WTC11 (cell line): ENCODE results near the gene AP4M1. TPM values are rescaled to one million over a fixed set of nuclear protein-coding genes. Genes with fewer than 3 reads are reported as not detected.

Experiments
- ATAC-seq: fragments of 200-7000 bp; cut with Tn5 transposase; 2 replicates; pipeline ENCODE4 v1.10.0; 2021; ENCODE audit warnings: mild to moderate bottlenecking, moderate library complexity
- CTCF ChIA-PET: fragments of 300-600 bp; sonication (Branson Sonifier 250); formaldehyde crosslinking; loops from one replicate; lab custom pipeline; 2021; ENCODE audit warnings: antibody characterized with exemption; lab: Charles Lee
- POLR2A ChIA-PET: fragments of 350-600 bp; sonication (Branson Sonifier 250); formaldehyde crosslinking; loops from one replicate; lab custom pipeline; 2021; ENCODE audit warnings: antibody characterized with exemption; lab: Charles Lee
- DNase-seq: peaks from one replicate; pipeline ENCODE4 v3.0.0; 2021; ENCODE audit warnings: low spot score
- H3K27ac Mint-ChIP-seq: 2 replicates; pipeline ENCODE4 v1.8.0; 2021; ENCODE audit warnings: mixed read lengths
- H3K27me3 Mint-ChIP-seq: 2 replicates; pipeline ENCODE4 v1.8.0; 2021; ENCODE audit warnings: low read depth, mild to moderate bottlenecking, moderate library complexity, mixed read lengths
- H3K36me3 Mint-ChIP-seq: 2 replicates; pipeline ENCODE4 v1.8.0; 2021; ENCODE audit warnings: mixed read lengths
- H3K4me1 Mint-ChIP-seq: 2 replicates; pipeline ENCODE4 v1.8.0; 2022; ENCODE audit warnings: mixed read lengths
- H3K4me3 Mint-ChIP-seq: 2 replicates; pipeline ENCODE4 v1.8.0; 2021; ENCODE audit warnings: mild to moderate bottlenecking, moderate library complexity, mixed read lengths
- H3K9me3 Mint-ChIP-seq: 2 replicates; pipeline ENCODE4 v1.8.0; 2021; ENCODE audit warnings: mixed read lengths
- ESRRA ChIP-seq: sonication (generic); formaldehyde crosslinking; IDR thresholded peaks from 2 replicates; pipeline ENCODE4 v1.8.1; 2022; ENCODE audit warnings: mild to moderate bottlenecking, missing genetic modification reagents, borderline replicate concordance
- FOXK1 ChIP-seq: sonication (generic); formaldehyde crosslinking; IDR thresholded peaks from 2 replicates; pipeline ENCODE4 v1.8.0; 2022; ENCODE audit warnings: mild to moderate bottlenecking, moderate library complexity, missing genetic modification reagents
- MXD4 ChIP-seq: fragments of 250-450 bp; sonication (Bioruptor Pico); IDR thresholded peaks from 2 replicates; pipeline ENCODE4 v1.8.0; 2021; ENCODE audit warnings: mild to moderate bottlenecking, moderate library complexity, borderline replicate concordance
- NFATC4 ChIP-seq: fragments of 250-450 bp; sonication (Bioruptor Pico); IDR thresholded peaks from 2 replicates; pipeline ENCODE4 v1.9.0; 2021; ENCODE audit warnings: mild to moderate bottlenecking
- OVOL2 ChIP-seq: fragments of 250-450 bp; sonication (Bioruptor Pico); IDR thresholded peaks from 2 replicates; pipeline ENCODE4 v1.9.0; 2021; ENCODE audit warnings: mild to moderate bottlenecking, borderline replicate concordance
- ZNF219 ChIP-seq: sonication (generic); formaldehyde crosslinking; IDR thresholded peaks from 2 replicates; pipeline ENCODE4 v1.8.0; 2023; ENCODE audit warnings: missing genetic modification reagents, mild to moderate bottlenecking, borderline replicate concordance
- ZNF396 ChIP-seq: fragments of 250-450 bp; sonication (Bioruptor Pico); IDR thresholded peaks from 2 replicates; pipeline ENCODE4 v1.8.0; 2021; ENCODE audit warnings: mild to moderate bottlenecking, moderate library complexity, borderline replicate concordance
- ZNF416 ChIP-seq: fragments of 250-450 bp; sonication (Bioruptor Pico); IDR thresholded peaks from 2 replicates; pipeline ENCODE4 v1.9.0; 2021; ENCODE audit warnings: mild to moderate bottlenecking, inconsistent platforms
- total RNA-seq: library from RNA; stranded (reverse); gene quantifications from 3 replicates; pipeline ENCODE4 v1.2.3, GENCODE V29; 2021
- TF ChIP-seq, protein P1 (sequence below): sonication (generic); formaldehyde crosslinking; IDR thresholded peaks from 2 replicates; pipeline ENCODE4 v1.8.1; 2023; ENCODE audit warnings: mild to moderate bottlenecking, missing genetic modification reagents
- TF ChIP-seq, protein P2 (sequence below): sonication (generic); formaldehyde crosslinking; IDR thresholded peaks from 2 replicates; pipeline ENCODE4 v1.8.1; 2023; ENCODE audit warnings: mild to moderate bottlenecking, missing genetic modification reagents, borderline replicate concordance
- TF ChIP-seq, protein P3 (sequence below): fragments of 250-450 bp; sonication (Bioruptor Pico); IDR thresholded peaks from 2 replicates; pipeline ENCODE4 v1.9.0; 2021; ENCODE audit warnings: mild to moderate bottlenecking, borderline replicate concordance
- TF ChIP-seq, protein P4 (sequence below): fragments of 250-450 bp; sonication (Bioruptor Pico); IDR thresholded peaks from 2 replicates; pipeline ENCODE4 v2.1.2; 2022; ENCODE audit warnings: mild to moderate bottlenecking, moderate library complexity
- TF ChIP-seq, protein P5 (sequence below): fragments of 250-450 bp; sonication (Bioruptor Pico); IDR thresholded peaks from 2 replicates; pipeline ENCODE4 v1.9.0; 2021; ENCODE audit warnings: mild to moderate bottlenecking

The AP4M1 gene
- total RNA-seq, 1 experiment from 2014 or later, result 18.0 TPM

DNA sequence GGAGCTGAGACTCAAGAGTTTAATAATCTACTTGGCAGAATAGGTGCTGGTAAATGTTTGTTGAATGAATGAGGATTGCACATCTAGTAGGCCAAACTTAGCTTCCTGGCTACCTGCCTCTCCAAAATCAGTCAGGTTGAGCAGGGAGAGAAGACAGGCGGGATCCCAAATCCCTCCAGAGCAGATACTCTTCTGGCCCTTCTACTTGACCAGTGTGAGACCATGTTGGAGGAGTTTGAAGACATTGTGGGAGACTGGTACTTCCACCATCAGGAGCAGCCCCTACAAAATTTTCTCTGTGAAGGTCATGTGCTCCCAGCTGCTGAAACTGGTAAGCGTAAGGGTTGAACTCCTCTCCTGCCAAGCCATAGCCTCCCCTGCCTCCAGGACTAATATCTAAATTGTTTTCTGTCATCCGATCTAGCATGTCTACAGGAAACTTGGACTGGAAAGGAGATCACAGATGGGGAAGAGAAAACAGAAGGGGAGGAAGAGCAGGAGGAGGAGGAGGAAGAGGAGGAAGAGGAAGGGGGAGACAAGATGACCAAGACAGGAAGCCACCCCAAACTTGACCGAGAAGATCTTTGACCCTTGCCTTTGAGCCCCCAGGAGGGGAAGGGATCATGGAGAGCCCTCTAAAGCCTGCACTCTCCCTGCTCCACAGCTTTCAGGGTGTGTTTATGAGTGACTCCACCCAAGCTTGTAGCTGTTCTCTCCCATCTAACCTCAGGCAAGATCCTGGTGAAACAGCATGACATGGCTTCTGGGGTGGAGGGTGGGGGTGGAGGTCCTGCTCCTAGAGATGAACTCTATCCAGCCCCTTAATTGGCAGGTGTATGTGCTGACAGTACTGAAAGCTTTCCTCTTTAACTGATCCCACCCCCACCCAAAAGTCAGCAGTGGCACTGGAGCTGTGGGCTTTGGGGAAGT lies 23.1 kb downstream of the AP4M1 start:
- CTCF ChIA-PET, result interaction anchor here (2.1 kb wide), 1 partner anchor 23 kb away, joined by 5 read pairs; the partner anchor contains the start of gene AP4M1
- no peaks in the 10 kb centered on the region for H3K9me3 Mint-ChIP-seq
- TF ChIP-seq OVOL2 (CRISPR knock-in tag), result no peak
- TF ChIP-seq FOXK1, result no peak
- TF ChIP-seq, protein P1, sequence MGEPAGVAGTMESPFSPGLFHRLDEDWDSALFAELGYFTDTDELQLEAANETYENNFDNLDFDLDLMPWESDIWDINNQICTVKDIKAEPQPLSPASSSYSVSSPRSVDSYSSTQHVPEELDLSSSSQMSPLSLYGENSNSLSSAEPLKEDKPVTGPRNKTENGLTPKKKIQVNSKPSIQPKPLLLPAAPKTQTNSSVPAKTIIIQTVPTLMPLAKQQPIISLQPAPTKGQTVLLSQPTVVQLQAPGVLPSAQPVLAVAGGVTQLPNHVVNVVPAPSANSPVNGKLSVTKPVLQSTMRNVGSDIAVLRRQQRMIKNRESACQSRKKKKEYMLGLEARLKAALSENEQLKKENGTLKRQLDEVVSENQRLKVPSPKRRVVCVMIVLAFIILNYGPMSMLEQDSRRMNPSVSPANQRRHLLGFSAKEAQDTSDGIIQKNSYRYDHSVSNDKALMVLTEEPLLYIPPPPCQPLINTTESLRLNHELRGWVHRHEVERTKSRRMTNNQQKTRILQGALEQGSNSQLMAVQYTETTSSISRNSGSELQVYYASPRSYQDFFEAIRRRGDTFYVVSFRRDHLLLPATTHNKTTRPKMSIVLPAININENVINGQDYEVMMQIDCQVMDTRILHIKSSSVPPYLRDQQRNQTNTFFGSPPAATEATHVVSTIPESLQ, result no peak
- TF ChIP-seq, protein P2, sequence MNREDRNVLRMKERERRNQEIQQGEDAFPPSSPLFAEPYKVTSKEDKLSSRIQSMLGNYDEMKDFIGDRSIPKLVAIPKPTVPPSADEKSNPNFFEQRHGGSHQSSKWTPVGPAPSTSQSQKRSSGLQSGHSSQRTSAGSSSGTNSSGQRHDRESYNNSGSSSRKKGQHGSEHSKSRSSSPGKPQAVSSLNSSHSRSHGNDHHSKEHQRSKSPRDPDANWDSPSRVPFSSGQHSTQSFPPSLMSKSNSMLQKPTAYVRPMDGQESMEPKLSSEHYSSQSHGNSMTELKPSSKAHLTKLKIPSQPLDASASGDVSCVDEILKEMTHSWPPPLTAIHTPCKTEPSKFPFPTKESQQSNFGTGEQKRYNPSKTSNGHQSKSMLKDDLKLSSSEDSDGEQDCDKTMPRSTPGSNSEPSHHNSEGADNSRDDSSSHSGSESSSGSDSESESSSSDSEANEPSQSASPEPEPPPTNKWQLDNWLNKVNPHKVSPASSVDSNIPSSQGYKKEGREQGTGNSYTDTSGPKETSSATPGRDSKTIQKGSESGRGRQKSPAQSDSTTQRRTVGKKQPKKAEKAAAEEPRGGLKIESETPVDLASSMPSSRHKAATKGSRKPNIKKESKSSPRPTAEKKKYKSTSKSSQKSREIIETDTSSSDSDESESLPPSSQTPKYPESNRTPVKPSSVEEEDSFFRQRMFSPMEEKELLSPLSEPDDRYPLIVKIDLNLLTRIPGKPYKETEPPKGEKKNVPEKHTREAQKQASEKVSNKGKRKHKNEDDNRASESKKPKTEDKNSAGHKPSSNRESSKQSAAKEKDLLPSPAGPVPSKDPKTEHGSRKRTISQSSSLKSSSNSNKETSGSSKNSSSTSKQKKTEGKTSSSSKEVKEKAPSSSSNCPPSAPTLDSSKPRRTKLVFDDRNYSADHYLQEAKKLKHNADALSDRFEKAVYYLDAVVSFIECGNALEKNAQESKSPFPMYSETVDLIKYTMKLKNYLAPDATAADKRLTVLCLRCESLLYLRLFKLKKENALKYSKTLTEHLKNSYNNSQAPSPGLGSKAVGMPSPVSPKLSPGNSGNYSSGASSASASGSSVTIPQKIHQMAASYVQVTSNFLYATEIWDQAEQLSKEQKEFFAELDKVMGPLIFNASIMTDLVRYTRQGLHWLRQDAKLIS (CRISPR knock-in tag), result no peak
- no peak for TF ChIP-seq ESRRA
- TF ChIP-seq ZNF219 (CRISPR knock-in tag), result no peak
- TF ChIP-seq, protein P3, sequence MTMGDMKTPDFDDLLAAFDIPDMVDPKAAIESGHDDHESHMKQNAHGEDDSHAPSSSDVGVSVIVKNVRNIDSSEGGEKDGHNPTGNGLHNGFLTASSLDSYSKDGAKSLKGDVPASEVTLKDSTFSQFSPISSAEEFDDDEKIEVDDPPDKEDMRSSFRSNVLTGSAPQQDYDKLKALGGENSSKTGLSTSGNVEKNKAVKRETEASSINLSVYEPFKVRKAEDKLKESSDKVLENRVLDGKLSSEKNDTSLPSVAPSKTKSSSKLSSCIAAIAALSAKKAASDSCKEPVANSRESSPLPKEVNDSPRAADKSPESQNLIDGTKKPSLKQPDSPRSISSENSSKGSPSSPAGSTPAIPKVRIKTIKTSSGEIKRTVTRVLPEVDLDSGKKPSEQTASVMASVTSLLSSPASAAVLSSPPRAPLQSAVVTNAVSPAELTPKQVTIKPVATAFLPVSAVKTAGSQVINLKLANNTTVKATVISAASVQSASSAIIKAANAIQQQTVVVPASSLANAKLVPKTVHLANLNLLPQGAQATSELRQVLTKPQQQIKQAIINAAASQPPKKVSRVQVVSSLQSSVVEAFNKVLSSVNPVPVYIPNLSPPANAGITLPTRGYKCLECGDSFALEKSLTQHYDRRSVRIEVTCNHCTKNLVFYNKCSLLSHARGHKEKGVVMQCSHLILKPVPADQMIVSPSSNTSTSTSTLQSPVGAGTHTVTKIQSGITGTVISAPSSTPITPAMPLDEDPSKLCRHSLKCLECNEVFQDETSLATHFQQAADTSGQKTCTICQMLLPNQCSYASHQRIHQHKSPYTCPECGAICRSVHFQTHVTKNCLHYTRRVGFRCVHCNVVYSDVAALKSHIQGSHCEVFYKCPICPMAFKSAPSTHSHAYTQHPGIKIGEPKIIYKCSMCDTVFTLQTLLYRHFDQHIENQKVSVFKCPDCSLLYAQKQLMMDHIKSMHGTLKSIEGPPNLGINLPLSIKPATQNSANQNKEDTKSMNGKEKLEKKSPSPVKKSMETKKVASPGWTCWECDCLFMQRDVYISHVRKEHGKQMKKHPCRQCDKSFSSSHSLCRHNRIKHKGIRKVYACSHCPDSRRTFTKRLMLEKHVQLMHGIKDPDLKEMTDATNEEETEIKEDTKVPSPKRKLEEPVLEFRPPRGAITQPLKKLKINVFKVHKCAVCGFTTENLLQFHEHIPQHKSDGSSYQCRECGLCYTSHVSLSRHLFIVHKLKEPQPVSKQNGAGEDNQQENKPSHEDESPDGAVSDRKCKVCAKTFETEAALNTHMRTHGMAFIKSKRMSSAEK (CRISPR knock-in tag), result no peak
- TF ChIP-seq, protein P4, sequence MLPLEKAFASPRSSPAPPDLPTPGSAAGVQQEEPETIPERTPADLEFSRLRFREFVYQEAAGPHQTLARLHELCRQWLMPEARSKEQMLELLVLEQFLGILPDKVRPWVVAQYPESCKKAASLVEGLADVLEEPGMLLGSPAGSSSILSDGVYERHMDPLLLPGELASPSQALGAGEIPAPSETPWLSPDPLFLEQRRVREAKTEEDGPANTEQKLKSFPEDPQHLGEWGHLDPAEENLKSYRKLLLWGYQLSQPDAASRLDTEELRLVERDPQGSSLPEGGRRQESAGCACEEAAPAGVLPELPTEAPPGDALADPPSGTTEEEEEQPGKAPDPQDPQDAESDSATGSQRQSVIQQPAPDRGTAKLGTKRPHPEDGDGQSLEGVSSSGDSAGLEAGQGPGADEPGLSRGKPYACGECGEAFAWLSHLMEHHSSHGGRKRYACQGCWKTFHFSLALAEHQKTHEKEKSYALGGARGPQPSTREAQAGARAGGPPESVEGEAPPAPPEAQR (CRISPR knock-in tag), result no peak
- no peak for TF ChIP-seq ZNF396 (CRISPR knock-in tag)
- no peak for TF ChIP-seq NFATC4 (CRISPR knock-in tag)
- TF ChIP-seq, protein P5, sequence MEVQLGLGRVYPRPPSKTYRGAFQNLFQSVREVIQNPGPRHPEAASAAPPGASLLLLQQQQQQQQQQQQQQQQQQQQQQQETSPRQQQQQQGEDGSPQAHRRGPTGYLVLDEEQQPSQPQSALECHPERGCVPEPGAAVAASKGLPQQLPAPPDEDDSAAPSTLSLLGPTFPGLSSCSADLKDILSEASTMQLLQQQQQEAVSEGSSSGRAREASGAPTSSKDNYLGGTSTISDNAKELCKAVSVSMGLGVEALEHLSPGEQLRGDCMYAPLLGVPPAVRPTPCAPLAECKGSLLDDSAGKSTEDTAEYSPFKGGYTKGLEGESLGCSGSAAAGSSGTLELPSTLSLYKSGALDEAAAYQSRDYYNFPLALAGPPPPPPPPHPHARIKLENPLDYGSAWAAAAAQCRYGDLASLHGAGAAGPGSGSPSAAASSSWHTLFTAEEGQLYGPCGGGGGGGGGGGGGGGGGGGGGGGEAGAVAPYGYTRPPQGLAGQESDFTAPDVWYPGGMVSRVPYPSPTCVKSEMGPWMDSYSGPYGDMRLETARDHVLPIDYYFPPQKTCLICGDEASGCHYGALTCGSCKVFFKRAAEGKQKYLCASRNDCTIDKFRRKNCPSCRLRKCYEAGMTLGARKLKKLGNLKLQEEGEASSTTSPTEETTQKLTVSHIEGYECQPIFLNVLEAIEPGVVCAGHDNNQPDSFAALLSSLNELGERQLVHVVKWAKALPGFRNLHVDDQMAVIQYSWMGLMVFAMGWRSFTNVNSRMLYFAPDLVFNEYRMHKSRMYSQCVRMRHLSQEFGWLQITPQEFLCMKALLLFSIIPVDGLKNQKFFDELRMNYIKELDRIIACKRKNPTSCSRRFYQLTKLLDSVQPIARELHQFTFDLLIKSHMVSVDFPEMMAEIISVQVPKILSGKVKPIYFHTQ (CRISPR knock-in tag), result no peak
- no peak for TF ChIP-seq ZNF416 (CRISPR knock-in tag)
- no peak for TF ChIP-seq MXD4 (CRISPR knock-in tag)
- ATAC-seq (no peak), DNase-seq (no peak)
- POLR2A ChIA-PET, result interaction anchor here (1.5 to 2.3 kb wide), 2 partner anchors 13 to 24 kb away, joined by 4 to 21 read pairs; partner anchors contain the start of genes AP4M1 and MCM7
- peaks cover 26% of the 10 kb centered on the region for H3K4me1 Mint-ChIP-seq
- peaks cover 2% of the 10 kb centered on the region; the same call in 1 of the 2 replicates for H3K36me3 Mint-ChIP-seq
- no peak overlapping the region; the same call in 1 of the 2 replicates for H3K4me3 Mint-ChIP-seq
- peaks cover 12% of the 10 kb centered on the region for H3K27me3 Mint-ChIP-seq
- no peak overlapping the region for H3K27ac Mint-ChIP-seq
